Suprapubic skin (tissue), 3 donors: ENCODE measurements around the gene CALHM2.

Source experiments
- CTCF ChIP-seq, 2 donors: fragments of 200-600 bp in 1 of 2; fragments of 450-650 bp in 1 of 2; sonication (generic) in 1 of 2; IDR thresholded peaks; one replicate each; pipeline ENCODE4 v1.5.1; 2016 to 2019; ENCODE audit warnings: antibody characterized with exemption in 2 of 2, mild to moderate bottlenecking in 1 of 2, moderate library complexity in 1 of 2
- POLR2AphosphoS5 ChIP-seq, 3 donors: sonication (generic); formaldehyde crosslinking; IDR thresholded peaks; one replicate each; pipeline ENCODE4 v1.6.1; 2017; ENCODE audit warnings: antibody characterized with exemption in 3 of 3

GRCh38 chr10:103443475-103444185, 8.5 kb downstream of the CALHM2 start:
- TF ChIP-seq CTCF (IDR thresholded peaks at IDR 0.05), result no peak
- TF ChIP-seq POLR2AphosphoS5 (IDR thresholded peaks at IDR 0.05), result no peak
